Activated T-helper 1 cell treated with anti-CD3 and anti-CD28 coated beads, Interleukin-12 subunit alpha, Interleukin-12 subunit beta, Interleukin-2, Interleukin-4 antibody, amounts not matched to agents 30 ng/mL and 10 ng/mL and 1 ng/mL, durations not matched to agents 14 hours and 24 hours and 36 hours (primary cell): ENCODE results near the gene TMEM223. TPM values are rescaled to one million over a fixed set of nuclear protein-coding genes. Genes with fewer than 3 reads are reported as not detected.
"Not testable (repeated sequence)": the region's sequence is repeated elsewhere in the genome, so short reads cannot be mapped to it uniquely, and the experiment has no call there.

ENCODE experiments used
- DNase-seq: peaks from one replicate; pipeline ENCODE4 v3.0.0; 2021; ENCODE audit warnings: low spot score
- H3K27ac Mint-ChIP-seq: one replicate; pipeline ENCODE4 v1.8.0; 2021; ENCODE audit warnings: mild to moderate bottlenecking, mixed read lengths
- H3K27me3 Mint-ChIP-seq: one replicate; pipeline ENCODE4 v1.8.0; 2022; ENCODE audit warnings: mild to moderate bottlenecking, moderate library complexity, mixed read lengths; ENCODE audit not compliant: insufficient read depth
- H3K36me3 Mint-ChIP-seq: one replicate; pipeline ENCODE4 v1.8.0; 2021; ENCODE audit warnings: low read depth, mixed read lengths
- H3K4me1 Mint-ChIP-seq: one replicate; pipeline ENCODE4 v1.8.0; 2021; ENCODE audit warnings: low read depth, mixed read lengths
- H3K4me3 Mint-ChIP-seq: one replicate; pipeline ENCODE4 v1.8.0; 2021; ENCODE audit warnings: mild to moderate bottlenecking, moderate library complexity, mixed read lengths
- H3K9me3 Mint-ChIP-seq: one replicate; pipeline ENCODE4 v1.8.0; 2021; ENCODE audit warnings: mixed read lengths
- intact Hi-C: fragments of 100-400 bp; cut with micrococcal nuclease; formaldehyde crosslinking; loops from one replicate; pipeline ENCODE4 v1.15.1; 2024
- total RNA-seq: library from RNA; stranded (reverse); gene quantifications from 2 replicates; pipeline ENCODE4 v1.2.3, GENCODE V29; 2022

TMEM223 gene
- total RNA-seq, 1 donor from 2014 or later, result 14.3 TPM

DNA sequence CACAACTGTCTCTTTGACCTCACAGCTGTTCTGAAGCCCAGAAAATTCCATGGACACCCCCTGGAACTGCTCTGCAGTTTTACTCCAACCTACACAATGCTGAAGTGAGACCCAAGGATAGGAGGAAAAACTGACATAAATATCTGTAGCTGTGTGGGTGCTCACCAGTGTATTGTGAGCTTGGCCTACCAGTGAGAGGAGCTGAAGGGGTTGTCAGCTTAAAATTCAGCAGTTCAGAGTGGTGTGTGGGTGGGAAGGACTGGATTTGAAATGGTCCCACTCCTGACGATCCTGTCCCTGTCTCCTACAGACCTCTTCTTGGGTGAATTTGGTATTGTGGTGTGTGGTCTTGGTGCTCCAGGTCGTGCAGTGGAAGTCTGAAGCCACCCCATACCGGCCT lies 2.2 kb downstream of the TMEM223 start:
- Mint-ChIP-seq H3K9me3 (no peaks in the 10 kb centered on the region), H3K27ac (peak overlapping the region; percentile 57), H3K4me3 (peak overlapping the region; percentile 95), H3K27me3 (no peaks in the 10 kb centered on the region), H3K36me3 (peaks cover 44% of the 10 kb centered on the region), H3K4me1 (peaks cover 49% of the 10 kb centered on the region)
- intact Hi-C loops, result no loop called here
- DNase-seq, result no peak

DNA sequence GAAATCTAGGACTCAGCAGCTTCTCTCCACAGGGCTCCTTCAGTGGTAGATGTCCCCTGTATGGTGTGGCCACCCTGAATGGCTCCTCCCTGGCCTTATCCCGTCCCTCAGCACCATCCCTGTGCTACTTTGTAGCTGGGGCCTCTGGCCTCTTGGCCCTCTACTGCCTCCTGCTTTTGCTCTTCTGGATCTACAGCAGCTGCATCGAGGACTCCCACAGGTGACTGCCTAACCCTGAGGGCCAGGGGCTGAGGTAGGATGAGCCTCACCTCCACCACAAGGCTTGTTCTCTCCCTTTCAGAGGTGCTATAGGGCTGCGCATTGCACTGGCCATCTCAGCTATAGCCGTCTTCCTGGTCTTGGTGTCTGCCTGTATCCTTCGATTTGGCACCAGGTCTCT lies 2.8 kb downstream of the TMEM223 start:
- DNase-seq, result no peak
- Mint-ChIP-seq H3K4me1 (peaks cover 49% of the 10 kb centered on the region), H3K4me3 (peak overlapping the region; percentile 95), H3K27ac (peak overlapping the region; percentile 57), H3K27me3 (no peaks in the 10 kb centered on the region), H3K9me3 (no peaks in the 10 kb centered on the region), H3K36me3 (peaks cover 38% of the 10 kb centered on the region)
- intact Hi-C loops, result no loop called here

DNA sequence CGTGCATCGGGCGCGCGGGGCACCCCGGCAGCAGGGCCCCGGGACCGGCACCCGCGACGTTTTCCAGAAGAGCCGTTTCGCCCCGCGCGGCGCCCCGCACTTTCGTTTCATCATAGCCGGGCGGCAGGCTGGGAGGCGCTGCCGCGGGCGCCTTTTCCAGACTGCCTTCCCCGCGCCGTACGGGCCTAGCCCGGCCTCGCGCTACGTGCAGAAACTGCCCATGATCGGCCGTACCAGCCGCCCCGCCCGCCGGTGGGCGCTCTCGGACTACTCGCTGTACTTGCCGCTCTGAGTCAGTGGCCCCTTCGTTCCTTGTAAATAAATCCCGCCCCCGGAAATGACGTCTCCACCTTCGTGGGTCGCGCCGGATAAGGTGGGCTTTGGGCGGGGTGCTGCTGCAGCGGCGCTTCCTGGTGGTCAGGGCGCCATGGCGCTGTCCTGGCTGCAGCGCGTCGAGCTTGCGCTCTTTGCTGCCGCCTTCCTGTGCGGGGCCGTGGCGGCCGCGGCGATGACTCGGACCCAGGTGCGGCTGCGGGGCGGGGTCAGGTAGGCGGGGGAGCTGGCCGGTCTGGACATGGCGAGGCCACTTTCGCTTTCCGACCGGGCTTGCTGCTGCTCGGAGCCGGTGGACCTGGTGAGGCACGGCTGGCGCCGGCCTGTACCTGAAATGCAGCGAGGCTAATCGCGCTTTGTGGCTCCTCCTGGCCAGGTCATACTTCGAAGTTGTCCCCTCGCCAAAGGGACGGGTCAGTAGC lies 4.6 kb downstream of the TMEM223 start, which contains the start of gene TMEM179B:
Gene TMEM179B, plus strand, starts transcription at position 398 of the 755 bp plus-strand sequence. Its CDS starts 30 bp downstream, at position 428.
- no peaks in the 10 kb centered on the region for H3K9me3 Mint-ChIP-seq
- H3K27ac Mint-ChIP-seq, result peak within 1 kb of the TSS; percentile 94
- no peaks in the 10 kb centered on the region for H3K27me3 Mint-ChIP-seq
- peaks cover 31% of the 10 kb centered on the region for H3K36me3 Mint-ChIP-seq
- H3K4me1 Mint-ChIP-seq, result peaks cover 42% of the 10 kb centered on the region
- peak; percentile 96 for DNase-seq
- intact Hi-C loops, result loop anchor here (1.0 kb wide), 8 partner anchors 18 to 196 kb away; partner anchors contain the start of genes NXF1, POLR2G, SLC3A2 and STX5
- peak within 1 kb of the TSS; percentile 95 for H3K4me3 Mint-ChIP-seq

DNA sequence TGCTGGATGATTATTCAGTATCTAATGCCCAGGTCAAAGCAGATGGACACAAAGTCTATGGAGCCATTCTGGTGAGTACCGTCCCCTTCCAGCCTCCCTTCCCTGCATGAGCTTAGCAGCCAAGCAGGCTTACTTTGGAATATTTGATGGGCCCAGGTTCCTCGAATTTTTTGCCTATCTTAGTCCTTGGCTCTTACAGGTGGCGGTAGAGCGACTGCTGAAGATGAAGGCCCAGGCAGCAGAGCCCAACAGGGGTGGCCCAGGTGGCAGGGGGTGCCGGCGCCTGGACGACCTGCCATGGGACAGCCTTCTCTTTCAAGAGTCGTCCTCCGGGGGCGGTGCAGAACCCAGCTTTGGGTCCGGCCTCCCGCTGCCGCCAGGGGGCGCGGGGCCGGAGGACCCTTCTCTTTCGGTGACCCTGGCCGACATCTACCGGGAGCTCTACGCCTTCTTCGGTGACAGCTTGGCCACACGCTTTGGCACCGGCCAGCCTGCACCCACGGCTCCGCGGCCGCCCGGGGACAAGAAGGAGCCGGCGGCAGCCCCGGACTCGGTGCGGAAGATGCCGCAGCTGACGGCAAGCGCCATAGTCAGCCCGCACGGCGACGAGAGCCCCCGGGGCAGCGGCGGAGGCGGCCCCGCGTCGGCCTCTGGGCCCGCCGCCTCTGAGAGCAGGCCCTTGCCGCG lies 5.3 kb downstream of the TMEM223 start:
- Mint-ChIP-seq H3K27ac (peak overlapping the region; percentile 80), H3K9me3 (no peaks in the 10 kb centered on the region), H3K36me3 (peaks cover 28% of the 10 kb centered on the region), H3K4me1 (peaks cover 39% of the 10 kb centered on the region), H3K27me3 (no peaks in the 10 kb centered on the region), H3K4me3 (peak overlapping the region; percentile 91)
- peak; percentile 85 for DNase-seq
- intact Hi-C loops, result loop anchor here (1.0 kb wide), 11 partner anchors 15 to 195 kb away; partner anchors contain the start of genes NXF1, POLR2G, SLC3A2 and STX5

DNA sequence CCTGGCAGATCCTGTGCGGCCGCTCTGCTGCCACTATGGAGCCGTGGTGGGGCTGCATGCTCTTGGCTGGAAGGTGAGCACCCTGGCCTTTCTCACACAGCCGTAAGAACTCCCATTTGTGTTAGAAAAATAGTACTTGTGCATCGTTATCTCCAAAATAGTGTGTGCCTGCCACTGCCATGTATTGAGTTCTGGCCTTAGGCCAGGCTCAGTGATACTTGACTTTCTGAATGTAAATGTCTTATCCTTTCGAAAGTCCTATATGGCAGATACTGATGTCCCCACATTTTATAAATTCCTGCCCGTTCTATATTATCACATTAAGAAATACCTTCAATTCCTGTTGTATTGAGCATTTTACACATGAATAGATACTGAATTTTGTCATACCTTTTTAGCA lies 9.1 kb downstream of the TMEM223 start:
- H3K4me3 Mint-ChIP-seq, result no peak overlapping the region
- DNase-seq, result no peak
- no peak overlapping the region for H3K27ac Mint-ChIP-seq
- H3K27me3 Mint-ChIP-seq, result no peaks in the 10 kb centered on the region
- H3K4me1 Mint-ChIP-seq, result peaks cover 12% of the 10 kb centered on the region
- H3K36me3 Mint-ChIP-seq, result peaks cover 14% of the 10 kb centered on the region
- no peaks in the 10 kb centered on the region for H3K9me3 Mint-ChIP-seq
- intact Hi-C loops, result no loop called here

DNA sequence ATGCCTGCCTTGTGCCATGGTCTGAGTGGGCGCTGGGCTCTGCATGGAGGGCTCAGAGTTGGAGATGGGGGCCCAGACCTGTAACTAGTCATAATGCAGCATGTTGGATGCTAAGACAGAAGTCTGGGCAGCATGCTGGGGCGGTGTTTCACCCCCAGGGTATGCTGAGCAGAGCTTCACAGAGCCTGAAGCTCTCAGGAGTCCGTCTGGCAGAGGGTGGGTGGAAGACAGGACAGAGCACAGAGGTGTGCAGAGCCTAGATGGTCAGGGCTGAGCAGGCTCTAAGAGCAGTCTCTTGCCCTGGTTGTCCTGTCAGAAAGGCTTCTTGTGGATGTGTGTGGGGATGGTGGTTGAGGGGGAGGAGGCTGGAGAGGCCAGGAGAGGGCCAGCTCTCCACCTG lies 13.4 kb downstream of the TMEM223 start:
- intact Hi-C loops, result no loop called here
- Mint-ChIP-seq H3K27ac (peak overlapping the region; percentile 76), H3K4me1 (peaks cover 13% of the 10 kb centered on the region), H3K4me3 (no peak overlapping the region), H3K36me3 (peaks cover 15% of the 10 kb centered on the region), H3K9me3 (no peaks in the 10 kb centered on the region), H3K27me3 (no peaks in the 10 kb centered on the region)
- no peak for DNase-seq

DNA sequence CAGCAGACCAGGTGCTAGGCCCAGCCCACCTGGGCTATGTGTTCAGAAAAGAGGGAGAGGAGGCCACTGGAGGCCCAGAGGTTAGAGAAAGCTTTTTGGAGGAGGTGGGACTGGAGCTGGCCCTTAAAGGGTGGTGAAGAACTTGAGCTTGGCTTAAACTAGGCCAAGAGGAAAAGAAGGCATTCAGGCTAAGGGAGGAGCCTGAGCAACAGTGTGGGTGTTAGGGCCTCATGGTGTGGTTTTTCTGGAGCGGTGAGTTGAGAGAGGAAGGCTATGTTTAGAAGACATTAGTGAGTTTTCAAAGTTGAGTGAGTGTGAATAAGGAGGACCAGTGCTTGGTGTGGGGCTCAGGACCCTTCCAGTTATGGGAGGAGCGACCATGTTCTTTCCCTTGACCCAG lies 14.4 kb downstream of the TMEM223 start:
- H3K27me3 Mint-ChIP-seq, result no peaks in the 10 kb centered on the region
- intact Hi-C loops, result no loop called here
- H3K4me1 Mint-ChIP-seq, result peaks cover 13% of the 10 kb centered on the region
- H3K9me3 Mint-ChIP-seq, result no peaks in the 10 kb centered on the region
- no peak for DNase-seq
- peak overlapping the region; percentile 95 for H3K27ac Mint-ChIP-seq
- peak overlapping the region; percentile 27 for H3K4me3 Mint-ChIP-seq
- peaks cover 15% of the 10 kb centered on the region for H3K36me3 Mint-ChIP-seq

DNA sequence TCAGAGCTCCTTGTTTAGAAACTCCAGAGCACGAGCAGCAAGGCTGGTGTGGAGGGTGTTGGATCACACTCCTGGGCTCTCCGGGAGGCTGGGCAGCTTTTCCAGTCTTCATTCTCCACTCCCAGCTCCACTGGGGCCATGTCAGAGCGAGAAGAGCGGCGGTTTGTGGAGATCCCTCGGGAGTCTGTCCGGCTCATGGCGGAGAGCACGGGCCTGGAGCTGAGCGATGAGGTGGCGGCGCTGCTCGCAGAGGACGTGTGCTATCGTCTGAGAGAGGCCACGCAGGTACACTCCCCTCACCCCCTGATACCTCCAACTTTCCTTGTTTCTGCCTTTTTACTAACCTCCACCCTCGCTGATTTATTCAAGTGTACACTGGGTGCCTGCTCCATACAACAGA lies 16.2 kb downstream of the TMEM223 start:
- no peak for DNase-seq
- Mint-ChIP-seq H3K4me1 (peaks cover 27% of the 10 kb centered on the region), H3K27ac (no peak overlapping the region), H3K9me3 (no peaks in the 10 kb centered on the region), H3K27me3 (no peaks in the 10 kb centered on the region), H3K36me3 (peaks cover 15% of the 10 kb centered on the region), H3K4me3 (no peak overlapping the region)
- intact Hi-C loops, result no loop called here

DNA sequence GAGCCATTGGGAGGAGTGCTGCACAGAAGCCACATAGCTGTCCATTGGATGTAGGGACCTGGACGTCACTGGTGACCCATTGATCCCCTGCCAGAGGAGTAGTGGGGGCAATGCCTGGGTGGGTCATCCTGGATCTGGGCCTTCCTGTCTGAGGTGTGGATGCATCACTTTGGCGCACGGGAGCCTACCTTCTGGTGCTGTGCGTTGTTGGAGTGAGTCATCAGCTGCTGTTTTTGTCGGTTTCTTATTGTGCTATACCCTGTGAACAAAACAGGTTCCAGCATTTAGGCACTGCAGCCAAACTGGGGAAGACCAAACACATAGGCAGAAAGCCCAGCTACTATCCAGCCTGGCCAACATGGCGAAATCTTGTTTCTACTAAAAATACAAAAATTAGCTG lies 17.4 kb downstream of the TMEM223 start:
- no peaks in the 10 kb centered on the region for H3K9me3 Mint-ChIP-seq
- H3K4me3 Mint-ChIP-seq, result no peak overlapping the region
- peaks cover 17% of the 10 kb centered on the region for H3K36me3 Mint-ChIP-seq
- no peak for DNase-seq
- intact Hi-C loops, result loop anchor here (5.0 kb wide), 1 partner anchor 908 kb away; the partner anchor contains the start of gene RTN3
- H3K27ac Mint-ChIP-seq, result no peak overlapping the region
- no peaks in the 10 kb centered on the region for H3K27me3 Mint-ChIP-seq
- peaks cover 39% of the 10 kb centered on the region for H3K4me1 Mint-ChIP-seq

DNA sequence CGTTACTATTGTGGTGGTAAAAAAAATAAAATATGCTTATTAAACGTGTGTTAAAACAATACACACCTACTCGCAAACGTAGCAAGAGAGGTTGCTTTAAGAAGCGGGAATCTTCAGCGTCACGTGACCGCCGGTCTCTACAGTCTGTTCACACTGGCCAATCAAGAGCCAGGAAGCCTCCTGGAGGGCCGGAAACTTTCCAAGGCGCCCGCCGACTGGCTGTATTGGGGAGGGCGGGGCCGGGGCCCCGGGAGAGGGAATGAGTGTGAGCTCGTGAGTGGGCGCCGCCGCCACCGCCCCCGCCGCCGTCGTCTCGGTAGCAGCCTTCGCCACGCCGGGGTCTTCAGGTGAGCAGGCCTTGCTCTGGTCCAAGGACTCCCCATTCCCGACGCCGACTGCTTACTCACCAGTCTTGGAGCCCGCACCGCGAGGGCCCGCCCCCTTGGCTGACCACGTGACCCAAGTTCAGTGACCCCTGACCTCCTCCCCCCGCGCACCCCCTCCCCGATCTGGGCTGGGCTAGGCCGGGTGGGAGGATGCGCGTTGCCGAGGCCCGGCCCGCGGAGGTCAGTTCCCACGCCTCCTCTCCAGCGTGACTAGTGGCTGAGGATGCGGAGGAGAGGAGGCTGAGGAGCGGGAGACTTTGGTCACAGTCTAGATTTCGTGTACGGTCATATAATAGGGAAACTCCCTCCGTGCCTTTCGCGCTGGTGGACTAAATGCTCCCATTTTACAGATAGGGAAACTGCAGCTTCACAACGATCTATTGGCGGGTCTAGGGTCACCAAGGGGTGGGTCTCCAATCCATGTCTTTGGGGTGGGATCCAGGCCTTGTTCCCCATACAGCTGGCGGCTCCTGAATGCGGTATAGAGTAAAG lies 20.4 kb downstream of the TMEM223 start, which contains the start of gene TAF6L:
Gene TAF6L, plus strand, starts transcription at position 253 of the 878 bp plus-strand sequence. CDS start 4,388 bp downstream, outside the sequence.
- no peaks in the 10 kb centered on the region for H3K27me3 Mint-ChIP-seq
- peaks cover 30% of the 10 kb centered on the region for H3K4me1 Mint-ChIP-seq
- no peaks in the 10 kb centered on the region for H3K9me3 Mint-ChIP-seq
- DNase-seq, result peak; percentile 91
- peak within 1 kb of the TSS; percentile 91 for H3K27ac Mint-ChIP-seq
- peak within 1 kb of the TSS; percentile 89 for H3K4me3 Mint-ChIP-seq
- H3K36me3 Mint-ChIP-seq, result peaks cover 10% of the 10 kb centered on the region
- intact Hi-C loops, result loop anchor here (1.0 to 5.0 kb wide), 14 partner anchors 10 to 911 kb away; partner anchors contain the start of genes GANAB, MTA2, NXF1 and POLR2G

DNA sequence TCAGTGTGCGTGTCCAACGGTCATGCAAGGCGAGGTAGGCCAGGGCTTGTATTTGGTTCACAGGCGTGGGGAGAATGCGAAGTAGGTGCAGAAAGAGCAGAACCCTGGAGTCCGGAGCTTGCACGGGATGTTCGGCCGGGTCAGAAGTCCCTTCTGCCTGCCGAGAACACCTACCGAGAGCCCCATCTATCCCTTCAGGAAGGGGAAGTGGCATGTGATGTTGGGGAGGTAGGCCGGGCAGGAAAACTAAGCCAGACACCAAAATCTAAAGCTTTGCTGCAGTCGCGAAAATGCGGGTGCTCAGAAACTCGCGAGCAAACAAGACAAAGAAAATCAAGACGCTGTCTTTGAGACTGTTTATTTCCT lies 21.0 kb downstream of the TMEM223 start:
- intact Hi-C loops, result loop anchor here (1.0 to 5.0 kb wide), 14 partner anchors 9 to 912 kb away; partner anchors contain the start of genes GANAB, MTA2, NXF1 and POLR2G
- no peak for DNase-seq

DNA sequence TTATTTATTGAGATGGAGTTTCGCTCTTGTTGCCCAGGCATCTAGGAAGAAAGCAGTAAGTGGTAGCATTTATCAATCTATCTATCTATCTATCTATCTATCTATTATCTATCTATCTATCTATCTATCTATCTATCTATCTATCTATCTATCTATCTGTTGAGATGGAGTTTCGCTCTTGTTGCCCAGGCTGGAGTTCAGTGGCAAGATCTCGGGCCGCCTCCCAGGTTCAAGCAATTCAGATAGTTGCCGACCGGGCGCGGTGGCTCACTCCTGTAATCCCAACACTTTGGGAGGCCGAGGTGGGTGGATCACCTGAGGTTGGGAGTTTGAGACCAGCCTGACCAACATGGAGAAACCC lies 31.0 kb downstream of the TMEM223 start:
- peaks cover 18% of the 10 kb centered on the region for H3K4me1 Mint-ChIP-seq
- not testable (repeated sequence) for DNase-seq, H3K9me3 Mint-ChIP-seq, H3K36me3 Mint-ChIP-seq, H3K27me3 Mint-ChIP-seq
- peak overlapping the region; percentile 94 for H3K27ac Mint-ChIP-seq
- intact Hi-C loops, result loop anchor here (1.0 kb wide), 8 partner anchors 8 to 95 kb away; partner anchors contain the start of genes NXF1, STX5, TAF6L and TEX54
- peak overlapping the region; percentile 95 for H3K4me3 Mint-ChIP-seq

More for the DNA sequence above, 21.0 kb downstream of the TMEM223 start:
- Mint-ChIP-seq H3K27me3 (no peaks in the 10 kb centered on the region), H3K9me3 (no peaks in the 10 kb centered on the region), H3K36me3 (peaks cover 13% of the 10 kb centered on the region), H3K4me1 (peaks cover 30% of the 10 kb centered on the region), H3K27ac (peak overlapping the region; percentile 91), H3K4me3 (peak overlapping the region; percentile 89)
